Keratinocyte (primary cell): Measurements from ENCODE around the gene CPTP. TPM values are rescaled to one million over a fixed set of nuclear protein-coding genes. Genes with fewer than 3 reads are reported as not detected.

Source experiments
- DNase-seq: peaks from one replicate; pipeline ENCODE4 v3.0.0-alpha.2; 2011; ENCODE audit warnings: low read depth, missing footprints, low spot score
- FAIRE-seq: peaks from 2 replicates; lab custom pipeline; 2011; peaks lifted over from hg19 to GRCh38; lab: Jason Lieb, UNC
- H2AFZ ChIP-seq: 2 replicates; pipeline ENCODE4 v1.6.0; 2012; ENCODE audit warnings: low read length, control low read depth, inconsistent platforms; ENCODE audit not compliant: control insufficient read depth
- H3K27ac ChIP-seq: 2 replicates; pipeline ENCODE4 v1.5.1; 2011; ENCODE audit warnings: low read length; ENCODE audit not compliant: control insufficient read depth, insufficient read depth
- H3K27me3 ChIP-seq: 3 replicates; pipeline ENCODE4 v1.6.0; 2011; ENCODE audit warnings: low read length; ENCODE audit not compliant: control insufficient read depth, insufficient read depth; ENCODE audit errors: extremely low read depth
- H3K36me3 ChIP-seq, 2 experiments: 2 replicates in 1 of 2; 3 replicates in 1 of 2; pipeline ENCODE4 v1.5.1; 2011; ENCODE audit warnings: low read length in 2 of 2, mild to moderate bottlenecking in 1 of 2; ENCODE audit not compliant: control insufficient read depth in 2 of 2, insufficient read depth in 2 of 2; ENCODE audit errors: extremely low read depth in 1 of 2
- H3K4me1 ChIP-seq: 3 replicates; pipeline ENCODE4 v1.5.1; 2011; ENCODE audit warnings: low read length; ENCODE audit not compliant: control insufficient read depth, insufficient read depth; ENCODE audit errors: extremely low read depth
- H3K4me2 ChIP-seq: 3 replicates; pipeline ENCODE4 v1.6.0; 2011; ENCODE audit warnings: low read depth, low read length; ENCODE audit not compliant: control insufficient read depth, insufficient read depth; ENCODE audit errors: extremely low read depth
- H3K4me3 ChIP-seq, 3 experiments: fragments of 200-600 bp in 1 of 3; sonication (generic) in 1 of 3; 2 replicates in 2 of 3; 3 replicates in 1 of 3; pipeline ENCODE4 v1.5.1; 2011 to 2016; ENCODE audit warnings: low read length in 3 of 3, mild to moderate bottlenecking in 3 of 3, control low read depth in 2 of 3, inconsistent platforms in 1 of 3, low read depth in 1 of 3, mixed read lengths in 1 of 3, mixed run types in 1 of 3, moderate library complexity in 1 of 3; ENCODE audit not compliant: control insufficient read depth in 2 of 3, insufficient read depth in 2 of 3; ENCODE audit errors: extremely low read depth in 1 of 3
- H3K79me2 ChIP-seq: 2 replicates; pipeline ENCODE4 v1.6.0; 2012; ENCODE audit warnings: low read length; ENCODE audit not compliant: control insufficient read depth, insufficient read depth
- H3K9ac ChIP-seq: 3 replicates; pipeline ENCODE4 v1.6.0; 2011; ENCODE audit warnings: low read length; ENCODE audit not compliant: control insufficient read depth, insufficient read depth; ENCODE audit errors: extremely low read depth
- H3K9me1 ChIP-seq: 3 replicates; pipeline ENCODE4 v1.6.0; 2011; ENCODE audit warnings: low read length; ENCODE audit not compliant: control insufficient read depth, insufficient read depth; ENCODE audit errors: extremely low read depth
- H3K9me3 ChIP-seq: 2 replicates; pipeline ENCODE4 v1.5.1; 2012; ENCODE audit warnings: low read depth, low read length; ENCODE audit not compliant: control insufficient read depth
- H4K20me1 ChIP-seq: 3 replicates; pipeline ENCODE4 v1.6.0; 2011; ENCODE audit warnings: low read length; ENCODE audit not compliant: control insufficient read depth, insufficient read depth; ENCODE audit errors: extremely low read depth
- EZH2 ChIP-seq: IDR thresholded peaks from one replicate; pipeline ENCODE4 v1.6.1; 2012; ENCODE audit warnings: inconsistent platforms, mild to moderate bottlenecking, low read length, moderate library complexity
- dilution Hi-C: fragments of 300-500 bp; cut with MboI; formaldehyde crosslinking; loops from one replicate; pipeline ENCODE4 v1.7.0; 2020; ENCODE audit warnings: low sequenced_read_pairs; ENCODE audit not compliant: extremely low pct_ligation_motif_present
- polyA plus RNA-seq, 5 experiments: library from polyadenylated mRNA; depleted of rRNA in 3 of 5; stranded (reverse) in 3 of 5; stranded (forward) in 1 of 5; unstranded in 1 of 5; fragments of >200 nt; gene quantifications; 1 replicate in 1 of 5; 2 replicates in 3 of 5; 3 replicates in 1 of 5; pipeline versions ENCODE4 v1.2.1 to v1.2.3, GENCODE V29; 2011 to 2012; ENCODE audit warnings: missing spikeins in 2 of 5, low read depth in 1 of 5, low replicate concordance in 1 of 5
- TF ChIP-seq, protein P1 (sequence below), 3 experiments: IDR thresholded peaks in 1 of 3; conservative IDR thresholded peaks in 1 of 3; optimal IDR thresholded peaks in 1 of 3; 2 replicates in 2 of 3; 3 replicates in 1 of 3; pipeline versions ENCODE3 to v1.5.1; 2011; ENCODE audit warnings: low read length in 3 of 3, mild to moderate bottlenecking in 3 of 3, moderate library complexity in 2 of 3, control low read depth in 1 of 3, inconsistent platforms in 1 of 3; ENCODE audit not compliant: insufficient read depth in 2 of 3; ENCODE audit errors: extremely low read depth in 1 of 3

Gene CPTP
- polyA plus RNA-seq, 1 donor (not counting 4 experiments of a cell fraction or from before 2014, with no cell fraction given): 5.8 TPM

- Histone ChIP-seq H3K27me3 (peaks cover 5% of the 10 kb centered on the region), H3K4me2 (no peak overlapping the region), H3K79me2 (no peaks in the 10 kb centered on the region), H3K9me3 (no peaks in the 10 kb centered on the region), H3K4me3 (no peak overlapping the region), H4K20me1 (peaks cover 6% of the 10 kb centered on the region), H3K27ac (no peak overlapping the region), H3K4me1 (peaks cover 9% of the 10 kb centered on the region), H3K36me3 (peaks cover 0 to 1% of the 10 kb centered on the region in 2 experiments), H3K9me1 (no peaks in the 10 kb centered on the region), H3K9ac (no peak overlapping the region), H2AFZ (no peak overlapping the region)
- DNase-seq: no peak
- FAIRE-seq: no peak
- TF ChIP-seq, protein P1, sequence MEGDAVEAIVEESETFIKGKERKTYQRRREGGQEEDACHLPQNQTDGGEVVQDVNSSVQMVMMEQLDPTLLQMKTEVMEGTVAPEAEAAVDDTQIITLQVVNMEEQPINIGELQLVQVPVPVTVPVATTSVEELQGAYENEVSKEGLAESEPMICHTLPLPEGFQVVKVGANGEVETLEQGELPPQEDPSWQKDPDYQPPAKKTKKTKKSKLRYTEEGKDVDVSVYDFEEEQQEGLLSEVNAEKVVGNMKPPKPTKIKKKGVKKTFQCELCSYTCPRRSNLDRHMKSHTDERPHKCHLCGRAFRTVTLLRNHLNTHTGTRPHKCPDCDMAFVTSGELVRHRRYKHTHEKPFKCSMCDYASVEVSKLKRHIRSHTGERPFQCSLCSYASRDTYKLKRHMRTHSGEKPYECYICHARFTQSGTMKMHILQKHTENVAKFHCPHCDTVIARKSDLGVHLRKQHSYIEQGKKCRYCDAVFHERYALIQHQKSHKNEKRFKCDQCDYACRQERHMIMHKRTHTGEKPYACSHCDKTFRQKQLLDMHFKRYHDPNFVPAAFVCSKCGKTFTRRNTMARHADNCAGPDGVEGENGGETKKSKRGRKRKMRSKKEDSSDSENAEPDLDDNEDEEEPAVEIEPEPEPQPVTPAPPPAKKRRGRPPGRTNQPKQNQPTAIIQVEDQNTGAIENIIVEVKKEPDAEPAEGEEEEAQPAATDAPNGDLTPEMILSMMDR (optimal IDR thresholded peaks at IDR 0.05 in 1 of 3, IDR thresholded peaks at IDR 0.05 in 1 of 3, conservative IDR thresholded peaks at IDR 0.05 in 1 of 3; ENCODE audit: extremely low read depth in 1 of 3, insufficient read depth in 2 of 3, low read length in 3 of 3): no peak
- TF ChIP-seq EZH2: no peak
- dilution Hi-C loops: no loop called here
These were observed 30.2 kb upstream of the CPTP start for GRCh38 chr1:1294250-1294890.

DNA sequence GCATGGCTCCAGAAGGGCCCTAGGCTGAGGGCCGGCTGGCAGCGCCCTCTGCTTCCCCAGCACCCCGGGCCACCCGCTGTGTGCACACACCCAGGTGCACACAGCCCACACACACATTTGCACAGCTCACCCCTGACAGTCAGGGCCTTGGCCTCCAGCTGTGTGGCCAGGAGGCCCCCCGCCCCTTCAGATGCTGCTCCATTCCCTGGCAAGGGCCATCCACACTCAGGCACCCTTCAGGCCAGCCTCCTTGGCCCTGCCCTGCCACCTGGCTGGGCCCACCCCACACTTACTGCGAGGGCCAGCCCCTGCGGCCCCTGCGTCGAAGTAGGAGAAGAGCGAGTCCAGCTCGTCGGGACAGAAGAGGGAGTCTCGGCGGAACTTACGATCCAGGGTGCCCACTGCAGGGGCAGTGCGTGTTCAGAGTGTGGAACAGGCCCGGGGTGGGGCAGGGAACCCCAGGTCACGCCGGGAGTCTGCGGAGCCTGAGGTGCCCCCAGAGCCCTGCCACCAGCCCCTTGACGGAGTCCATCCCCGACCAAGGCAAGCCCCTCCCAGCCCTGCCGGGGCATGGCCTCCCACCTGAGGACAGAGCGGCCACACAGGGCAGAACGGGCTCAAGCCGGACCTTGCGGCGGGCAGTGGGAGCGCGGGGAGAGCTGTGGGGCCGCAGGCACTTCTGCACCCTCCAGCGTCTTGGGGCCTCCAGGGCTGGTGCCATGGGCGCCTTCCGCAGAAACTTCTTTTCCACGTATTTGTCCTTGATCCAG, 29.3 kb upstream of the CPTP start:
- no peak for TF ChIP-seq EZH2
- TF ChIP-seq, protein P1 (optimal IDR thresholded peaks at IDR 0.05 in 1 of 3, IDR thresholded peaks at IDR 0.05 in 1 of 3, conservative IDR thresholded peaks at IDR 0.05 in 1 of 3; ENCODE audit: extremely low read depth in 1 of 3, insufficient read depth in 2 of 3, low read length in 3 of 3): no peak
- peaks cover 9% of the 10 kb centered on the region for H3K4me1 ChIP-seq
- H3K36me3 ChIP-seq: peaks cover 0 to 1% of the 10 kb centered on the region in 2 experiments
- DNase-seq (no peak), FAIRE-seq (no peak)
- no peaks in the 10 kb centered on the region for H3K79me2 ChIP-seq
- dilution Hi-C loops: no loop called here
- no peak overlapping the region for H3K4me2 ChIP-seq
- no peak overlapping the region for H2AFZ ChIP-seq
- no peak overlapping the region for H3K4me3 ChIP-seq
- no peaks in the 10 kb centered on the region for H3K9me1 ChIP-seq
- H3K27ac ChIP-seq: no peak overlapping the region
- H3K27me3 ChIP-seq: peaks cover 3% of the 10 kb centered on the region
- H3K9me3 ChIP-seq: no peaks in the 10 kb centered on the region
- peaks cover 6% of the 10 kb centered on the region for H4K20me1 ChIP-seq
- H3K9ac ChIP-seq: no peak overlapping the region
